OCI-LY1 (cell line): ENCODE results near the gene YIF1A.

Experiments
- EZH2 ChIP-seq: fragments of 200-600 bp; sonication (generic), shearing (Covaris generic); IDR thresholded peaks from 2 replicates; pipeline ENCODE4 v1.8.0; 2017; ENCODE audit warnings: borderline replicate concordance, mixed run types, mild to moderate bottlenecking, antibody characterized with exemption, low read length, moderate library complexity, mixed read lengths
- TF ChIP-seq, protein P1 (sequence below): fragments of 200-600 bp; sonication (generic), shearing (Covaris generic); IDR thresholded peaks from 2 replicates; pipeline ENCODE4 v1.5.1; 2017; ENCODE audit warnings: mild to moderate bottlenecking, antibody characterized with exemption, low read length, moderate library complexity, mixed read lengths

DNA sequence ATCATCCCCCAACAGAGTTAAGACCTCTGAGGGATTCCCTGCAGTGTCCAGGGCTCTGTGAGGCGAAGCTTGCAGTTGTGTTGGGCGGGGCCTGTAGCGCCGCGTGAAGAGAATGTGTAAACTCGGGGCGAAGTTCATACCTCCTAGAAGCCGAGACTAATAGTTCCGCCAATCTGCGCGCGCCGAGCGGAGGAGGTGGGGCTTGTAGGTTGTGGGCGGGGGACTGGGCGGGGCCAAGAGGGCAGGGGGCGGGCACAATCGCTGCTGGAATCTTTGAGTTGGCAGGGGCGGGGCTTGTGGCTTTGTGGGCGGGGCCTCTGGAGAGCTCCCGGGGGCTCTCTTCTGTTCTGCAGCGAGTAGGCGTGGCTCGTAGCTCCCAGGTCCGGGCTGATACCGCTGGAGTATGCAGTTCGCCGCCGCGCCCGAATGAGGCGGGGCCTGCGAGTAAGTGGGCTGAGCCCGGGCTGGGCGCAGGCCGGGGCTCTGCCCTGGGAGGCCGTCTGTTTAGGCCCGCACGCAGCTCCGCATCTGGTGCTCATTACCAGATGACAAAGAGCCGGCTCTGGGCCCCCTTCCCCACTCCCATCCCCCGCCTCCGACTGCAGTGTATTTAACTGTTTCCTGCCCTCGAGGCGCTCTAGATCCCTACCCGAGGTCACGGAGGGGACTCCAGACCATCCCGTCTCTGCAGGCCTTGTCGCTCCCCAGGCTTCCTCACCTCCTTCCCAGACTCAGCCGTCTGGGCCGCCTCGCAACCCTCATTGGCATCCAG is 23.8 kb upstream of the YIF1A start:
- TF ChIP-seq, protein P1, sequence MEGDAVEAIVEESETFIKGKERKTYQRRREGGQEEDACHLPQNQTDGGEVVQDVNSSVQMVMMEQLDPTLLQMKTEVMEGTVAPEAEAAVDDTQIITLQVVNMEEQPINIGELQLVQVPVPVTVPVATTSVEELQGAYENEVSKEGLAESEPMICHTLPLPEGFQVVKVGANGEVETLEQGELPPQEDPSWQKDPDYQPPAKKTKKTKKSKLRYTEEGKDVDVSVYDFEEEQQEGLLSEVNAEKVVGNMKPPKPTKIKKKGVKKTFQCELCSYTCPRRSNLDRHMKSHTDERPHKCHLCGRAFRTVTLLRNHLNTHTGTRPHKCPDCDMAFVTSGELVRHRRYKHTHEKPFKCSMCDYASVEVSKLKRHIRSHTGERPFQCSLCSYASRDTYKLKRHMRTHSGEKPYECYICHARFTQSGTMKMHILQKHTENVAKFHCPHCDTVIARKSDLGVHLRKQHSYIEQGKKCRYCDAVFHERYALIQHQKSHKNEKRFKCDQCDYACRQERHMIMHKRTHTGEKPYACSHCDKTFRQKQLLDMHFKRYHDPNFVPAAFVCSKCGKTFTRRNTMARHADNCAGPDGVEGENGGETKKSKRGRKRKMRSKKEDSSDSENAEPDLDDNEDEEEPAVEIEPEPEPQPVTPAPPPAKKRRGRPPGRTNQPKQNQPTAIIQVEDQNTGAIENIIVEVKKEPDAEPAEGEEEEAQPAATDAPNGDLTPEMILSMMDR = no peak
- TF ChIP-seq EZH2 = no peak
